HG02759 (cell line): ENCODE data around the gene TNF.
A peak's percentile ranks its signal among the peaks of the same experiment; 100 is the strongest.

Experiments
- ATAC-seq: cut with Tn5 transposase; IDR thresholded peaks from one replicate; pipeline ENCODE4 v1.9.1; 2021; ENCODE audit warnings: mild to moderate bottlenecking, moderate library complexity; ENCODE audit not compliant: unreplicated experiment

Gene TNF

DNA sequence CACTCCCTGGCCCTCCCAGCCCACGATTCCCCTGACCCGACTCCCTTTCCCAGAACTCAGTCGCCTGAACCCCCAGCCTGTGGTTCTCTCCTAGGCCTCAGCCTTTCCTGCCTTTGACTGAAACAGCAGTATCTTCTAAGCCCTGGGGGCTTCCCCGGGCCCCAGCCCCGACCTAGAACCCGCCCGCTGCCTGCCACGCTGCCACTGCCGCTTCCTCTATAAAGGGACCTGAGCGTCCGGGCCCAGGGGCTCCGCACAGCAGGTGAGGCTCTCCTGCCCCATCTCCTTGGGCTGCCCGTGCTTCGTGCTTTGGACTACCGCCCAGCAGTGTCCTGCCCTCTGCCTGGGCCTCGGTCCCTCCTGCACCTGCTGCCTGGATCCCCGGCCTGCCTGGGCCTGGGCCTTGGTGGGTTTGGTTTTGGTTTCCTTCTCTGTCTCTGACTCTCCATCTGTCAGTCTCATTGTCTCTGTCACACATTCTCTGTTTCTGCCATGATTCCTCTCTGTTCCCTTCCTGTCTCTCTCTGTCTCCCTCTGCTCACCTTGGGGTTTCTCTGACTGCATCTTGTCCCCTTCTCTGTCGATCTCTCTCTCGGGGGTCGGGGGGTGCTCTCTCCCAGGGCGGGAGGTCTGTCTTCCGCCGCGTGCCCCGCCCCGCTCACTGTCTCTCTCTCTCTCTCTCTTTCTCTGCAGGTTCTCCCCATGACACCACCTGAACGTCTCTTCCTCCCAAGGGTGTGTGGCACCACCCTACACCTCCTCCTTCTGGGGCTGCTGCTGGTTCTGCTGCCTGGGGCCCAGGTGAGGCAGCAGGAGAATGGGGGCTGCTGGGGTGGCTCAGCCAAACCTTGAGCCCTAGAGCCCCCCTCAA, 3.1 kb upstream of the TNF start, which contains the start of gene LTA:
Gene LTA, plus strand, starts transcription at position 249 of the 871 bp plus-strand sequence. Its CDS starts 454 bp downstream, at position 703.
- ATAC-seq: peak; percentile 30

DNA sequence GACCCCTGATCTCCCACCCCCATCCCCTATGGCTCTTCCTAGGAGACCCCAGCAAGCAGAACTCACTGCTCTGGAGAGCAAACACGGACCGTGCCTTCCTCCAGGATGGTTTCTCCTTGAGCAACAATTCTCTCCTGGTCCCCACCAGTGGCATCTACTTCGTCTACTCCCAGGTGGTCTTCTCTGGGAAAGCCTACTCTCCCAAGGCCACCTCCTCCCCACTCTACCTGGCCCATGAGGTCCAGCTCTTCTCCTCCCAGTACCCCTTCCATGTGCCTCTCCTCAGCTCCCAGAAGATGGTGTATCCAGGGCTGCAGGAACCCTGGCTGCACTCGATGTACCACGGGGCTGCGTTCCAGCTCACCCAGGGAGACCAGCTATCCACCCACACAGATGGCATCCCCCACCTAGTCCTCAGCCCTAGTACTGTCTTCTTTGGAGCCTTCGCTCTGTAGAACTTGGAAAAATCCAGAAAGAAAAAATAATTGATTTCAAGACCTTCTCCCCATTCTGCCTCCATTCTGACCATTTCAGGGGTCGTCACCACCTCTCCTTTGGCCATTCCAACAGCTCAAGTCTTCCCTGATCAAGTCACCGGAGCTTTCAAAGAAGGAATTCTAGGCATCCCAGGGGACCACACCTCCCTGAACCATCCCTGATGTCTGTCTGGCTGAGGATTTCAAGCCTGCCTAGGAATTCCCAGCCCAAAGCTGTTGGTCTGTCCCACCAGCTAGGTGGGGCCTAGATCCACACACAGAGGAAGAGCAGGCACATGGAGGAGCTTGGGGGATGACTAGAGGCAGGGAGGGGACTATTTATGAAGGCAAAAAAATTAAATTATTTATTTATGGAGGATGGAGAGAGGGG, 1.9 kb upstream of the TNF start:
- ATAC-seq: no peak

DNA sequence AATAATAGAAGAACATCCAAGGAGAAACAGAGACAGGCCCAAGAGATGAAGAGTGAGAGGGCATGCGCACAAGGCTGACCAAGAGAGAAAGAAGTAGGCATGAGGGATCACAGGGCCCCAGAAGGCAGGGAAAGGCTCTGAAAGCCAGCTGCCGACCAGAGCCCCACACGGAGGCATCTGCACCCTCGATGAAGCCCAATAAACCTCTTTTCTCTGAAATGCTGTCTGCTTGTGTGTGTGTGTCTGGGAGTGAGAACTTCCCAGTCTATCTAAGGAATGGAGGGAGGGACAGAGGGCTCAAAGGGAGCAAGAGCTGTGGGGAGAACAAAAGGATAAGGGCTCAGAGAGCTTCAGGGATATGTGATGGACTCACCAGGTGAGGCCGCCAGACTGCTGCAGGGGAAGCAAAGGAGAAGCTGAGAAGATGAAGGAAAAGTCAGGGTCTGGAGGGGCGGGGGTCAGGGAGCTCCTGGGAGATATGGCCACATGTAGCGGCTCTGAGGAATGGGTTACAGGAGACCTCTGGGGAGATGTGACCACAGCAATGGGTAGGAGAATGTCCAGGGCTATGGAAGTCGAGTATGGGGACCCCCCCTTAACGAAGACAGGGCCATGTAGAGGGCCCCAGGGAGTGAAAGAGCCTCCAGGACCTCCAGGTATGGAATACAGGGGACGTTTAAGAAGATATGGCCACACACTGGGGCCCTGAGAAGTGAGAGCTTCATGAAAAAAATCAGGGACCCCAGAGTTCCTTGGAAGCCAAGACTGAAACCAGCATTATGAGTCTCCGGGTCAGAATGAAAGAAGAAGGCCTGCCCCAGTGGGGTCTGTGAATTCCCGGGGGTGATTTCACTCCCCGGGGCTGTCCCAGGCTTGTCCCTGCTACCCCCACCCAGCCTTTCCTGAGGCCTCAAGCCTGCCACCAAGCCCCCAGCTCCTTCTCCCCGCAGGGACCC, 981 bp upstream of the TNF start:
- ATAC-seq: no peak

DNA sequence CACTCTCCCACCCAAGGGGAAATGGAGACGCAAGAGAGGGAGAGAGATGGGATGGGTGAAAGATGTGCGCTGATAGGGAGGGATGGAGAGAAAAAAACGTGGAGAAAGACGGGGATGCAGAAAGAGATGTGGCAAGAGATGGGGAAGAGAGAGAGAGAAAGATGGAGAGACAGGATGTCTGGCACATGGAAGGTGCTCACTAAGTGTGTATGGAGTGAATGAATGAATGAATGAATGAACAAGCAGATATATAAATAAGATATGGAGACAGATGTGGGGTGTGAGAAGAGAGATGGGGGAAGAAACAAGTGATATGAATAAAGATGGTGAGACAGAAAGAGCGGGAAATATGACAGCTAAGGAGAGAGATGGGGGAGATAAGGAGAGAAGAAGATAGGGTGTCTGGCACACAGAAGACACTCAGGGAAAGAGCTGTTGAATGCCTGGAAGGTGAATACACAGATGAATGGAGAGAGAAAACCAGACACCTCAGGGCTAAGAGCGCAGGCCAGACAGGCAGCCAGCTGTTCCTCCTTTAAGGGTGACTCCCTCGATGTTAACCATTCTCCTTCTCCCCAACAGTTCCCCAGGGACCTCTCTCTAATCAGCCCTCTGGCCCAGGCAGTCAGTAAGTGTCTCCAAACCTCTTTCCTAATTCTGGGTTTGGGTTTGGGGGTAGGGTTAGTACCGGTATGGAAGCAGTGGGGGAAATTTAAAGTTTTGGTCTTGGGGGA, 754 bp downstream of the TNF start:
- ATAC-seq: no peak

GRCh38 chr6:31576897-31577578, 1.7 kb downstream of the TNF start:
- ATAC-seq: no peak

- ATAC-seq: no peak
Measured at GRCh38 chr6:31577579-31577966, 2.2 kb downstream of the TNF start.

- no peak for ATAC-seq
Measured at GRCh38 chr6:31578184-31579118, 3.1 kb downstream of the TNF start.

DNA sequence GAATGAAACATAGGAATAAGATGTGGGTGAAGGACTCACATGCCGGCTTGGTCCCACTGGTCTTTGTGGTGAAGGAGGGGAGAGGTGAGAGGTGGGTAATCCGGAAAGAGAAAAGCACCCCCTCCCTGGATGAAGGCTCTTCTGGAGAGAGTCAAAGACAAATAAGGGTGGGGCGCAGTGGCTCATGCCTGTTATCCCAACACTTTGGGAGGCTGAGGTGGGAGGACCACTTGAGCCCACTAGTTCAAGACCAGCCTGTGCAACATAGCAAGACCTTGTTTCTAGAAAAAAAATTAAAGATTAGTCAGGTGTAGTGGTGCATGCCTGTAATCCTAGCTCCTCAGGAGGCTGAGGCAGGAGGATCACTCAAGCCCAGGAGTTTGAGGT, 3.7 kb downstream of the TNF start:
- no peak for ATAC-seq

DNA sequence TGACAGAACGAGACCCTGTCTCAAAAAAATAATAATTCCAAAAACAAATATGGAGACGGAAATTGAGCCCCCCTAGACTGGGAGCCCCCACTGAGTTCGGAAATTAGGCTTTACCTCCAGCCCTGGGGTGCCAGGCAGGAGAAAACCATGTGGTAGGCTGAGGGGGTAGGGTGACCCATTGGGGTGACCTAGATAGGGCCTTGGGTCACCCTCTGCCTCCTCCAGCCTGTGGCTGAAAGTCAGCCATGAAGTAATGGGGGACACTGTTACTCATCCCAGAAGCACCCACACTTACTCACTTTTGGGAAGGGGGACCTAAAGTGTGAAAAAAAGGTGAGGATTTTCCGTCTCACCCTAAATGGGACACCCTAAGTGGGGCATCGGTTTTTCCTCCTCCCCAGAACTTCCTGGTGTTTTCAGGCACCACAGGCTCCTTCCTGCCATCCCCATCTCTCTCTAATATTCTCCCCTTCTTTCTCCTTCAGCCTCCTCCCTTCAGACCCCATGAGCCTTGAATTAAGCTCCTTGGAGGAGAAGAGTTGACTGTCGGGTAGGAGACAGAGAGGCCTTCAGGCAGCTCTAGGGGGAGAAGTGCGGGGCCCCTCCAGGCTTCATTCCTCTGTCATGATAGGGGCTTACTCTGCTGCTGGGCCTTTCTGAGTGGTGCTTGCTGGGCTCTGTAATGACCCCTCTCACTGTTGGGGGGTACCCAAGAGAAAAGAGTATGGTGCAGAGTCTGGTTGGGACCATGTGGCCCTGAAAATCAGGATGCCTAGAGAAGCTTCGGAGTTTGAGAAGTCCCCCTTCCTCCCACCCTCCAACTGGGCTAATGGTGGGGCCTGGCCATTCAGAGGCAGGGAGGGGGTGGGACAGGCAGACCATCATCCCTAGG, 4.4 kb downstream of the TNF start:
- no peak for ATAC-seq

GRCh38 chr6:31580438-31580740, 5.0 kb downstream of the TNF start:
- no peak for ATAC-seq

DNA sequence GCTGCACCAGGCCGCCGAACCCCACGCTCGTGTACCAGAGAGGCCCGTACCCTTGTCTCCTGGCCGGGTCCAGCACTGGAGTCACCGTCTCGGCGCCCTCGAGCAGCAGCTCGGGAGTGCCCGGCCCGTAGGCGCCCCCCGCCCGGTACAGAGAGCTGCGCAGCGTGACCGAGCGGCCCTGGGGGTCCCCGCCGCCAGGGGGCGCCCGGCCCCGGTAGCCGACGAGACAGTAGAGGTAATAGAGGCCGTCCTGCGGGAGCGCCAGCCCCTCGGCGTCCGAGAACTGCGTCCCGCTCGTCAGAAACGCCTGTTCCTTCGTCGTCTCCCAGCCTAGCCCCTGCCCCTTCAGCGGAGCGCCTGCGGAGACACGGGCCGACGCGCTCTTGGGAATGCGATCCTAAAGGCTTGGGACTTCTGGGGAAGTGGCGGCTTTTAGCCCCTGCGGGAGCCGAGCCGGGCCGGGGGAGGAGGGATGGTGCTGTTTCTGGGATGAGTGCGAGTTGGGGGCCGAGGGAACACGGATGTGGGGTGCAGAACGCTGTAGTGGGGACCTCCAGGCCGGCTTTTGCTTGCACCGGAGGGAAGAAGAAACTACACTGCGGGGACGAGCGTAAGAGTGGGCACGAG, 5.6 kb downstream of the TNF start:
- ATAC-seq: peak; percentile 73

GRCh38 chr6:31581434-31582229, 6.3 kb downstream of the TNF start:
- no peak for ATAC-seq

- ATAC-seq: no peak
Measured at GRCh38 chr6:31582230-31582643, 6.9 kb downstream of the TNF start, which contains the start of gene LTB. LTB (minus strand) TSS chr6:31582424; CDS start chr6:31582417, 7 bp downstream.

GRCh38 chr6:31585491-31585890, 10.1 kb downstream of the TNF start:
- no peak for ATAC-seq

- no peak for ATAC-seq
Measured at GRCh38 chr6:31586008-31586407, 10.6 kb downstream of the TNF start, which contains the start of gene LST1. LST1 (plus strand) TSS chr6:31586277; CDS start chr6:31587300, 1,023 bp downstream.
